WTC11 (cell line): ENCODE results near the gene PRKACB. TPM values are rescaled to one million over a fixed set of nuclear protein-coding genes. Genes with fewer than 3 reads are reported as not detected.

Experiments
- ATAC-seq: fragments of 200-7000 bp; cut with Tn5 transposase; 2 replicates; pipeline ENCODE4 v1.10.0; 2021; ENCODE audit warnings: mild to moderate bottlenecking, moderate library complexity
- CTCF ChIA-PET: fragments of 300-600 bp; sonication (Branson Sonifier 250); formaldehyde crosslinking; loops from one replicate; lab custom pipeline; 2021; ENCODE audit warnings: antibody characterized with exemption; lab: Charles Lee
- POLR2A ChIA-PET: fragments of 350-600 bp; sonication (Branson Sonifier 250); formaldehyde crosslinking; loops from one replicate; lab custom pipeline; 2021; ENCODE audit warnings: antibody characterized with exemption; lab: Charles Lee
- DNase-seq: peaks from one replicate; pipeline ENCODE4 v3.0.0; 2021; ENCODE audit warnings: low spot score
- H3K27ac Mint-ChIP-seq: 2 replicates; pipeline ENCODE4 v1.8.0; 2021; ENCODE audit warnings: mixed read lengths
- H3K27me3 Mint-ChIP-seq: 2 replicates; pipeline ENCODE4 v1.8.0; 2021; ENCODE audit warnings: low read depth, mild to moderate bottlenecking, moderate library complexity, mixed read lengths
- H3K36me3 Mint-ChIP-seq: 2 replicates; pipeline ENCODE4 v1.8.0; 2021; ENCODE audit warnings: mixed read lengths
- H3K4me1 Mint-ChIP-seq: 2 replicates; pipeline ENCODE4 v1.8.0; 2022; ENCODE audit warnings: mixed read lengths
- H3K4me3 Mint-ChIP-seq: 2 replicates; pipeline ENCODE4 v1.8.0; 2021; ENCODE audit warnings: mild to moderate bottlenecking, moderate library complexity, mixed read lengths
- H3K9me3 Mint-ChIP-seq: 2 replicates; pipeline ENCODE4 v1.8.0; 2021; ENCODE audit warnings: mixed read lengths
- ATF2 ChIP-seq: sonication (generic); formaldehyde crosslinking; IDR thresholded peaks from 2 replicates; pipeline ENCODE4 v1.8.1; 2022; ENCODE audit warnings: low read depth, missing genetic modification reagents, borderline replicate concordance
- CDX4 ChIP-seq: fragments of 250-450 bp; sonication (Bioruptor Pico); IDR thresholded peaks from 2 replicates; pipeline ENCODE4 v1.9.0; 2021; ENCODE audit warnings: moderate library complexity, mild to moderate bottlenecking, inconsistent platforms, borderline replicate concordance
- CREM ChIP-seq: sonication (generic); formaldehyde crosslinking; IDR thresholded peaks from 2 replicates; pipeline ENCODE4 v1.8.1; 2022; ENCODE audit warnings: mild to moderate bottlenecking, missing genetic modification reagents, moderate library complexity
- E2F4 ChIP-seq: sonication (generic); formaldehyde crosslinking; IDR thresholded peaks from 2 replicates; pipeline ENCODE4 v1.8.1; 2022; ENCODE audit warnings: low read depth, mild to moderate bottlenecking, moderate library complexity, missing genetic modification reagents, borderline replicate concordance
- ELF4 ChIP-seq: sonication (generic); formaldehyde crosslinking; IDR thresholded peaks from 2 replicates; pipeline ENCODE4 v1.8.1; 2022; ENCODE audit warnings: low read depth, mild to moderate bottlenecking, moderate library complexity, missing genetic modification reagents
- ESRRA ChIP-seq: sonication (generic); formaldehyde crosslinking; IDR thresholded peaks from 2 replicates; pipeline ENCODE4 v1.8.1; 2022; ENCODE audit warnings: mild to moderate bottlenecking, missing genetic modification reagents, borderline replicate concordance
- ETV6 ChIP-seq: sonication (generic); formaldehyde crosslinking; IDR thresholded peaks from 2 replicates; pipeline ENCODE4 v1.8.1; 2022; ENCODE audit warnings: mild to moderate bottlenecking, missing genetic modification reagents
- FOXJ3 ChIP-seq: sonication (generic); formaldehyde crosslinking; IDR thresholded peaks from 2 replicates; pipeline ENCODE4 v1.9.0; 2021; ENCODE audit warnings: missing genetic modification reagents, mild to moderate bottlenecking, borderline replicate concordance
- IRF1 ChIP-seq: sonication (generic); formaldehyde crosslinking; IDR thresholded peaks from 2 replicates; pipeline ENCODE4 v1.8.0; 2023; ENCODE audit warnings: missing genetic modification reagents
- JUN ChIP-seq: sonication (generic); formaldehyde crosslinking; IDR thresholded peaks from 2 replicates; pipeline ENCODE4 v1.8.0; 2023; ENCODE audit warnings: mild to moderate bottlenecking, missing genetic modification reagents
- KAT7 ChIP-seq: sonication (generic); formaldehyde crosslinking; IDR thresholded peaks from 2 replicates; pipeline ENCODE4 v1.8.1; 2023; ENCODE audit warnings: missing genetic modification reagents, mild to moderate bottlenecking, borderline replicate concordance
- NR2C2 ChIP-seq: sonication (generic); formaldehyde crosslinking; IDR thresholded peaks from 2 replicates; pipeline ENCODE4 v1.8.0; 2022; ENCODE audit warnings: mild to moderate bottlenecking, missing genetic modification reagents
- PREB ChIP-seq: sonication (generic); formaldehyde crosslinking; IDR thresholded peaks from 2 replicates; pipeline ENCODE4 v1.8.1; 2022; ENCODE audit warnings: mild to moderate bottlenecking, missing genetic modification reagents, moderate library complexity, borderline replicate concordance
- SMAD4 ChIP-seq: sonication (generic); formaldehyde crosslinking; IDR thresholded peaks from 2 replicates; pipeline ENCODE4 v1.8.0; 2022; ENCODE audit warnings: mild to moderate bottlenecking, missing genetic modification reagents
- SOX15 ChIP-seq: fragments of 250-450 bp; sonication (Bioruptor Pico); IDR thresholded peaks from 2 replicates; pipeline ENCODE4 v1.9.0; 2021; ENCODE audit warnings: mild to moderate bottlenecking
- STAT6 ChIP-seq: sonication (generic); formaldehyde crosslinking; conservative IDR thresholded peaks from 2 replicates; pipeline ENCODE4 v1.8.1; 2023; ENCODE audit warnings: mild to moderate bottlenecking, low read depth, missing genetic modification reagents, moderate library complexity
- TEAD1 ChIP-seq: sonication (generic); formaldehyde crosslinking; IDR thresholded peaks from 2 replicates; pipeline ENCODE4 v1.8.0; 2022; ENCODE audit warnings: mild to moderate bottlenecking, missing genetic modification reagents
- TEAD4 ChIP-seq: sonication (generic); formaldehyde crosslinking; IDR thresholded peaks from 2 replicates; pipeline ENCODE4 v1.8.0; 2022; ENCODE audit warnings: mild to moderate bottlenecking, missing genetic modification reagents
- USF2 ChIP-seq: sonication (generic); formaldehyde crosslinking; IDR thresholded peaks from 2 replicates; pipeline ENCODE4 v1.8.1; 2023; ENCODE audit warnings: mild to moderate bottlenecking, missing genetic modification reagents, moderate library complexity
- ZMAT4 ChIP-seq: fragments of 250-450 bp; sonication (Bioruptor Pico); IDR thresholded peaks from 2 replicates; pipeline ENCODE4 v1.9.0; 2021; ENCODE audit warnings: mild to moderate bottlenecking
- ZNF219 ChIP-seq: sonication (generic); formaldehyde crosslinking; IDR thresholded peaks from 2 replicates; pipeline ENCODE4 v1.8.0; 2023; ENCODE audit warnings: missing genetic modification reagents, mild to moderate bottlenecking, borderline replicate concordance
- ZNF232 ChIP-seq: sonication (generic); formaldehyde crosslinking; IDR thresholded peaks from 2 replicates; pipeline ENCODE4 v1.8.0; 2022; ENCODE audit warnings: mild to moderate bottlenecking, missing genetic modification reagents
- ZNF281 ChIP-seq: sonication (generic); formaldehyde crosslinking; IDR thresholded peaks from 2 replicates; pipeline ENCODE4 v1.8.0; 2023; ENCODE audit warnings: mild to moderate bottlenecking, missing genetic modification reagents
- total RNA-seq: library from RNA; stranded (reverse); gene quantifications from 3 replicates; pipeline ENCODE4 v1.2.3, GENCODE V29; 2021

The PRKACB gene
- total RNA-seq, 1 experiment from 2014 or later: 18.4 TPM

GRCh38 chr1:84164161-84164560, 20.1 kb downstream of the PRKACB start:
- Mint-ChIP-seq H3K36me3 (no peaks in the 10 kb centered on the region), H3K27ac (no peak overlapping the region), H3K4me3 (no peak overlapping the region), H3K4me1 (no peaks in the 10 kb centered on the region; the same call in 1 of the 2 replicates), H3K9me3 (no peaks in the 10 kb centered on the region), H3K27me3 (no peaks in the 10 kb centered on the region)
- DNase-seq: no peak
- POLR2A ChIA-PET: no interaction called here
- CTCF ChIA-PET: no interaction called here
- TF ChIP-seq IRF1 (CRISPR knock-in tag) (no peak), USF2 (CRISPR knock-in tag) (no peak), SOX15 (CRISPR knock-in tag) (no peak), ELF4 (CRISPR knock-in tag) (no peak), ZMAT4 (CRISPR knock-in tag) (no peak), TEAD4 (no peak), ESRRA (CRISPR knock-in tag) (no peak), ZNF281 (CRISPR knock-in tag) (no peak), CDX4 (CRISPR knock-in tag) (no peak), KAT7 (CRISPR knock-in tag) (no peak), ETV6 (CRISPR knock-in tag) (no peak), JUN (CRISPR knock-in tag) (no peak), SMAD4 (CRISPR knock-in tag) (no peak), ZNF232 (CRISPR knock-in tag) (no peak), E2F4 (CRISPR knock-in tag) (no peak), STAT6 (CRISPR knock-in tag) (no peak)
- no peak for ATAC-seq

GRCh38 chr1:84164567-84165021, 20.5 kb downstream of the PRKACB start:
- Mint-ChIP-seq H3K27me3 (no peaks in the 10 kb centered on the region), H3K9me3 (no peaks in the 10 kb centered on the region), H3K27ac (no peak overlapping the region), H3K4me1 (no peaks in the 10 kb centered on the region; the same call in 1 of the 2 replicates), H3K36me3 (no peaks in the 10 kb centered on the region), H3K4me3 (no peak overlapping the region)
- ChIA-PET CTCF (interaction anchor here (0.9 to 1.0 kb wide), 2 partner anchors 611 to 617 kb away, joined by 4 read pairs; no protein-coding TSS in a partner anchor), POLR2A (no interaction called here)
- TF ChIP-seq PREB: no peak
- no peak for TF ChIP-seq ZNF219 (CRISPR knock-in tag)
- no peak for TF ChIP-seq ATF2
- TF ChIP-seq CREM (CRISPR knock-in tag): no peak
- no peak for TF ChIP-seq NR2C2 (CRISPR knock-in tag)
- TF ChIP-seq FOXJ3: no peak
- TF ChIP-seq TEAD1 (CRISPR knock-in tag): no peak
- no peak for DNase-seq
- ATAC-seq: no peak
